ENCODE data around the gene UBE2F. TPM values are rescaled to one million over a fixed set of nuclear protein-coding genes. Genes with fewer than 3 reads are reported as not detected.
"Not testable (repeated sequence)": the region's sequence is repeated elsewhere in the genome, so short reads cannot be mapped to it uniquely, and the experiment has no call there.

Gene UBE2F
- total RNA-seq, 2 experiments from 2014 or later, result 19.9 to 27.1 TPM

DNA sequence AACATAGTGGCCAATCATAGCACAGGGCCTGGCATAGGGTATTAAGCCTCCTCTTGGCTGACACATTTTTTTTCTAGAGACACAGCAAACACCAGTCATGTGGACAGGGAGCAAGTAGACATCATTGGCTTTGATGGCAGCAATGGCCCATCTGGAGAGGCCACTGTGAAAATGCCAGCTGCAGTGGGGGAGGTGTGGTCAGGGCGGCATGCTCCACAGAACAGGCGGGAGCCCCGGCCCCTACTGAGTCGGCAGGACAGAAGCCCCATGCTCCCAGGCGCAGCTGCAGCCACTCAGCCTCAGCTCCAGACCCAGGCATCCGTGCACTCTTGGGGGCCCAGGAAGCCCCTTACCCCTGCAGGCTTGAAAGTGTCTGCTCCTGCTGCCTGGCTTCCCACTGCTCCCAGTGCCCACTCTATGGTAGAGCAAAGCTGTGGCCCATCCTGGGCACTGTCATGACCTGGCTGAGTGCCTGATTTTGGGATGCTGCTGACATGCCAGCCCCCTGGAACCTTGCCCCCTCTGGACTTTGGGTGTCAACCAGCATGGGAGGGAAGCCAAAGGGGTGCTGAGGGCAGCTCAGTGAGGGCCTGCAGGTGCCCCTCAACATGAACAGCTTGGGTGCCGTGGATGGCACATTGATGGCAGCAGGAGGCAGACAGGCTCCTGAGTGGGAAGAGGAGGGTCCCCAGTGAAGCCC lies 23.3 kb upstream of the UBE2F start:
- H3K79me2 ChIP-seq (ENCODE audit: insufficient read depth, low read depth, low read length), result no peaks in the 10 kb centered on the region

DNA sequence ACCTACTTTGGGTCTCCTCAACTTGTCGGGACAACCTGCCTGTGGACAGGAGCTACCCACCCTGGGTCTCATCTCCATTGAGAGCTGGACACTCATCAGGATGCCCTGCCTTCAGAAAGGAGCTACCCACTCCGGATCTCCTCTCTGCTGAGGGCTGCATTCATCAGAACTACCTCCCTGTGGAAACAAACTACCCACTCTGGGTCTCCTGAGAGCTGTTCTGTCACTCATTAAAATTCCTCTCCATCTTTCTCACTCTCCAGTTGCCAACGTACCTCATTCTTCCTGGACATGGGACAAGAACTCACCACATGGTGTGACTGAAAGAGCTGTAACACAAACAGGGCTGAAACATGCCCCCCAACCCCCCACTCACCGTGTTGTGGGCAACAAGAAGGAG lies 22.5 kb upstream of the UBE2F start:
- Histone ChIP-seq H2AFZ (ENCODE audit: low read length) (no peak overlapping the region), H3K9me2 (ENCODE audit: insufficient read depth, low read length) (no peaks in the 10 kb centered on the region), H3K27ac (ENCODE audit: low read depth, low read length, poor library complexity, severe bottlenecking) (no peak overlapping the region), H3K36me3 (ENCODE audit: insufficient read depth, low read length) (no peaks in the 10 kb centered on the region), H3K9me3 (ENCODE audit: low read length) (peaks cover 9% of the 10 kb centered on the region; the same call in 1 of the 2 replicates), H3K4me2 (ENCODE audit: low read length) (no peak overlapping the region), H3K4me3 (ENCODE audit: low read depth, low read length, poor library complexity, severe bottlenecking) (no peak overlapping the region), H4K20me1 (ENCODE audit: insufficient read depth, low read length) (no peaks in the 10 kb centered on the region), H3K79me2 (ENCODE audit: insufficient read depth, low read depth, low read length) (no peaks in the 10 kb centered on the region), H3K4me1 (ENCODE audit: insufficient read depth, low read length, poor library complexity, severe bottlenecking) (no peaks in the 10 kb centered on the region)
- no peak for TF ChIP-seq EZH2phosphoT487 (IDR thresholded peaks at IDR 0.05; ENCODE audit: borderline replicate concordance, low read depth, low read length)
- TF ChIP-seq, protein P1, sequence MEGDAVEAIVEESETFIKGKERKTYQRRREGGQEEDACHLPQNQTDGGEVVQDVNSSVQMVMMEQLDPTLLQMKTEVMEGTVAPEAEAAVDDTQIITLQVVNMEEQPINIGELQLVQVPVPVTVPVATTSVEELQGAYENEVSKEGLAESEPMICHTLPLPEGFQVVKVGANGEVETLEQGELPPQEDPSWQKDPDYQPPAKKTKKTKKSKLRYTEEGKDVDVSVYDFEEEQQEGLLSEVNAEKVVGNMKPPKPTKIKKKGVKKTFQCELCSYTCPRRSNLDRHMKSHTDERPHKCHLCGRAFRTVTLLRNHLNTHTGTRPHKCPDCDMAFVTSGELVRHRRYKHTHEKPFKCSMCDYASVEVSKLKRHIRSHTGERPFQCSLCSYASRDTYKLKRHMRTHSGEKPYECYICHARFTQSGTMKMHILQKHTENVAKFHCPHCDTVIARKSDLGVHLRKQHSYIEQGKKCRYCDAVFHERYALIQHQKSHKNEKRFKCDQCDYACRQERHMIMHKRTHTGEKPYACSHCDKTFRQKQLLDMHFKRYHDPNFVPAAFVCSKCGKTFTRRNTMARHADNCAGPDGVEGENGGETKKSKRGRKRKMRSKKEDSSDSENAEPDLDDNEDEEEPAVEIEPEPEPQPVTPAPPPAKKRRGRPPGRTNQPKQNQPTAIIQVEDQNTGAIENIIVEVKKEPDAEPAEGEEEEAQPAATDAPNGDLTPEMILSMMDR (conservative IDR thresholded peaks at IDR 0.05; ENCODE audit: low read length), result no peak
- ChIA-PET CTCF (ENCODE audit: unreplicated experiment) (no interaction called here), POLR2A (interaction anchor here (0.6 kb wide), 1 partner anchor 103 kb away, joined by 3 read pairs; no protein-coding TSS in a partner anchor)
- BruUV-seq (replicated peaks), result no TSS peak
- intact Hi-C loops (cut with micrococcal nuclease; ENCODE audit: unreplicated experiment), result no loop called here
- no peak for DNase-seq (ENCODE audit: low spot score)

More for the DNA sequence above, 23.3 kb upstream of the UBE2F start:
- Histone ChIP-seq H2AFZ (ENCODE audit: low read length) (no peak overlapping the region), H3K4me2 (ENCODE audit: low read length) (no peak overlapping the region), H3K9me2 (ENCODE audit: insufficient read depth, low read length) (no peaks in the 10 kb centered on the region), H3K27ac (ENCODE audit: low read depth, low read length, poor library complexity, severe bottlenecking) (no peak overlapping the region), H3K36me3 (ENCODE audit: insufficient read depth, low read length) (no peaks in the 10 kb centered on the region), H4K20me1 (ENCODE audit: insufficient read depth, low read length) (no peaks in the 10 kb centered on the region), H3K9me3 (ENCODE audit: low read length) (peaks cover 9% of the 10 kb centered on the region; the same call in 1 of the 2 replicates), H3K4me3 (ENCODE audit: low read depth, low read length, poor library complexity, severe bottlenecking) (no peak overlapping the region), H3K4me1 (ENCODE audit: insufficient read depth, low read length, poor library complexity, severe bottlenecking) (no peaks in the 10 kb centered on the region)
- CTCF ChIA-PET (ENCODE audit: unreplicated experiment), result no interaction called here
- no TSS peak for BruUV-seq (replicated peaks)
- TF ChIP-seq EZH2phosphoT487 (IDR thresholded peaks at IDR 0.05; ENCODE audit: borderline replicate concordance, low read depth, low read length), result no peak
- TF ChIP-seq, protein P1 (conservative IDR thresholded peaks at IDR 0.05; ENCODE audit: low read length), result no peak
- intact Hi-C loops (cut with micrococcal nuclease; ENCODE audit: unreplicated experiment), result no loop called here
- DNase-seq (ENCODE audit: low spot score), result no peak
- POLR2A ChIA-PET, result interaction anchor here (0.6 kb wide), 1 partner anchor 104 kb away, joined by 3 read pairs; no protein-coding TSS in a partner anchor

DNA sequence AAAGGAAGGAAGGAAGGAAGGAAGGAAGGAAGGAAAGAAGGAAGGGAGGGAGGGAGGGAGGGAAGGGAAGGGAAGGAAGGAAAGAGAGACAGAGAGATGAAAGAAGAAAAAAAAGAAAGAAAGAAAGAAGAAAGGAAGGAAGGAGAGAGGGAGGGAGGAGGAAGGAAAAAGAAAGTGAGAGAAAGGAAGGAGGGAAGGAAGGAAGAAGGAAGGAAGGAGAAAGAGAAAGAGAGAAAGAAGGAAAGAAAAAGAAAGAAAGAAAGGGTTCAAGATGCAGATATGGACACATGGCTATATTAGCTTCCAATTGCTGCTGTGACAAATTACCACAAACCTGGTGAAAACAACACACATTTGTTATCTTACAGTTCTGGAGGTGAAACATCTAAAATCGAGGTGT lies 20.4 kb upstream of the UBE2F start:
- no TSS peak for BruUV-seq (replicated peaks)
- CTCF ChIA-PET (ENCODE audit: unreplicated experiment), result no interaction called here

DNA sequence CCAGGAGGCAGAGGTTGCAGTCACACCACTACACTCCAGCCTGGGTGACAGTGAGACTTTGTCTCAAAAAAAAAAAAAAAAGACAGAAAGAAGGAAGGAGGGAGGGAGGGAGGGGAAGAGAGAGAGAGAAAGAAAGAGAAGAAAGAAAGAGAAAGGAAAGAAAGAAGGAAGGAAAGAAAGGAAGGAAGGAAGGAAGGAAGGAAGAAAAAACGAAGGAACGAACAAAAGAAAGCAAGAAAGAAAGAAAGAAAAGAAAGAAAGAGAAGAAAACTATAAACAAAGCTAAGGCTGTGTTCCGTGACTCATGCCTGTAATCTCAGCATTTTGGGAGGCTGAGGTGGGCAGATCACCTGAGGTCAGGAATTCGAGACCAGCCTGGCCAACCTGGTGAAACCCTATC lies 15.5 kb upstream of the UBE2F start:
- CTCF ChIA-PET (ENCODE audit: unreplicated experiment); H3K4me3 ChIP-seq (ENCODE audit: low read depth, low read length, poor library complexity, severe bottlenecking); BruUV-seq (replicated peaks); H3K4me1 ChIP-seq (ENCODE audit: insufficient read depth, low read length, poor library complexity, severe bottlenecking); intact Hi-C loops (cut with micrococcal nuclease; ENCODE audit: unreplicated experiment); H4K20me1 ChIP-seq (ENCODE audit: insufficient read depth, low read length); H3K9me2 ChIP-seq (ENCODE audit: insufficient read depth, low read length); H3K36me3 ChIP-seq (ENCODE audit: insufficient read depth, low read length); H3K4me2 ChIP-seq (ENCODE audit: low read length); DNase-seq (ENCODE audit: low spot score); H2AFZ ChIP-seq (ENCODE audit: low read length); H3K79me2 ChIP-seq (ENCODE audit: insufficient read depth, low read depth, low read length); H3K27ac ChIP-seq (ENCODE audit: low read depth, low read length, poor library complexity, severe bottlenecking); H3K9me3 ChIP-seq (ENCODE audit: low read length): not testable (repeated sequence)
- POLR2A ChIA-PET, result interaction anchor here (0.7 to 1.7 kb wide), 2 partner anchors 82 to 139 kb away, joined by 3 to 5 read pairs; no protein-coding TSS in a partner anchor

More for the DNA sequence above, 20.4 kb upstream of the UBE2F start:
- H3K4me3 ChIP-seq (ENCODE audit: low read depth, low read length, poor library complexity, severe bottlenecking), result no peak overlapping the region
- H3K79me2 ChIP-seq (ENCODE audit: insufficient read depth, low read depth, low read length), result no peaks in the 10 kb centered on the region
- H2AFZ ChIP-seq (ENCODE audit: low read length), result no peak overlapping the region
- intact Hi-C loops (cut with micrococcal nuclease; ENCODE audit: unreplicated experiment), result no loop called here
- no peak for DNase-seq (ENCODE audit: low spot score)
- H3K4me1 ChIP-seq (ENCODE audit: insufficient read depth, low read length, poor library complexity, severe bottlenecking), result no peaks in the 10 kb centered on the region
- H4K20me1 ChIP-seq (ENCODE audit: insufficient read depth, low read length), result no peaks in the 10 kb centered on the region
- H3K36me3 ChIP-seq (ENCODE audit: insufficient read depth, low read length), result no peaks in the 10 kb centered on the region
- no peaks in the 10 kb centered on the region for H3K9me2 ChIP-seq (ENCODE audit: insufficient read depth, low read length)
- POLR2A ChIA-PET, result no interaction called here
- H3K4me2 ChIP-seq (ENCODE audit: low read length), result no peak overlapping the region
- peaks cover 9% of the 10 kb centered on the region; the same call in 1 of the 2 replicates for H3K9me3 ChIP-seq (ENCODE audit: low read length)
- H3K27ac ChIP-seq (ENCODE audit: low read depth, low read length, poor library complexity, severe bottlenecking), result no peak overlapping the region
- TF ChIP-seq, protein P1 (conservative IDR thresholded peaks at IDR 0.05; ENCODE audit: low read length), result no peak
- TF ChIP-seq EZH2phosphoT487 (IDR thresholded peaks at IDR 0.05; ENCODE audit: borderline replicate concordance, low read depth, low read length), result no peak
